Measurements from ENCODE around the gene MVK. TPM values are rescaled to one million over a fixed set of nuclear protein-coding genes. Genes with fewer than 3 reads are reported as not detected.

MVK gene
- total and polyA plus RNA-seq, 4 donors = 22.4 to 62.7 (median 37.2) TPM

GRCh38 chr12:109597795-109598427 is 24.3 kb downstream of the MVK start:
- peaks cover 0 to 7% (median 3%) of the 10 kb centered on the region in 5 donors for H3K4me1 ChIP-seq (ENCODE audit: control insufficient read depth in 5 of 5, insufficient read depth in 5 of 5, low read length in 5 of 5)
- peaks cover 0 to 27% (median 8%) of the 10 kb centered on the region in 4 donors for H3K36me3 ChIP-seq (ENCODE audit: control insufficient read depth in 4 of 4, insufficient read depth in 4 of 4, low read length in 4 of 4)
- peak; percentile 88 for TF ChIP-seq CTCF (IDR thresholded peaks at IDR 0.05; ENCODE audit: control extremely low read depth, extremely low read depth)
- no peaks in the 10 kb centered on the region for H3K9me3 ChIP-seq (ENCODE audit: control insufficient read depth in 4 of 4, insufficient read depth in 3 of 4, low read length in 3 of 4)
- no peak overlapping the region for H3K4me3 ChIP-seq
- no peaks in the 10 kb centered on the region for H3K27me3 ChIP-seq (ENCODE audit: control insufficient read depth in 3 of 3, insufficient read depth in 3 of 3, low read length in 2 of 3)
- DNase-seq (peak; percentile 88 to 90 (median 89)), ATAC-seq (ENCODE audit: insufficient read depth, low FRiP score) (peak; percentile 76)
- H3K27ac ChIP-seq (ENCODE audit: low read depth in 1 of 2, low read length in 1 of 2) = no peak overlapping the region
- 43 to 45% methylated on average over 27 of the region's 27 CpGs for WGBS, 2 donors
- no peak overlapping the region for H3K9ac ChIP-seq (ENCODE audit: insufficient read depth in 1 of 2, low read length in 2 of 2)

GRCh38 chr12:109598428-109598854 is 24.8 kb downstream of the MVK start:
- no peak for ATAC-seq (ENCODE audit: insufficient read depth, low FRiP score)
- H3K4me1 ChIP-seq (ENCODE audit: control insufficient read depth in 5 of 5, insufficient read depth in 5 of 5, low read length in 5 of 5) = peaks cover 0 to 7% (median 3%) of the 10 kb centered on the region in 5 donors
- no peak for DNase-seq
- 82 to 91% methylated on average over 11 of the region's 11 CpGs for WGBS, 2 donors
- H3K9ac ChIP-seq (ENCODE audit: insufficient read depth in 1 of 2, low read length in 2 of 2) = no peak overlapping the region
- H3K9me3 ChIP-seq (ENCODE audit: control insufficient read depth in 4 of 4, insufficient read depth in 3 of 4, low read length in 3 of 4) = no peaks in the 10 kb centered on the region
- no peak overlapping the region for H3K27ac ChIP-seq (ENCODE audit: low read depth in 1 of 2, low read length in 1 of 2)
- TF ChIP-seq CTCF (IDR thresholded peaks at IDR 0.05; ENCODE audit: control extremely low read depth, extremely low read depth) = no peak
- peaks cover 0 to 24% (median 7%) of the 10 kb centered on the region in 4 donors for H3K36me3 ChIP-seq (ENCODE audit: control insufficient read depth in 4 of 4, insufficient read depth in 4 of 4, low read length in 4 of 4)
- H3K4me3 ChIP-seq = no peak overlapping the region
- H3K27me3 ChIP-seq (ENCODE audit: control insufficient read depth in 3 of 3, insufficient read depth in 3 of 3, low read length in 2 of 3) = no peaks in the 10 kb centered on the region

GRCh38 chr12:109599087-109599486 is 25.5 kb downstream of the MVK start:
- TF ChIP-seq CTCF (IDR thresholded peaks at IDR 0.05; ENCODE audit: control extremely low read depth, extremely low read depth) = no peak
- Histone ChIP-seq H3K36me3 (ENCODE audit: control insufficient read depth in 4 of 4, insufficient read depth in 4 of 4, low read length in 4 of 4) (peaks cover 0 to 22% (median 5%) of the 10 kb centered on the region in 4 donors), H3K9ac (ENCODE audit: insufficient read depth in 1 of 2, low read length in 2 of 2) (no peak overlapping the region), H3K27ac (ENCODE audit: low read depth in 1 of 2, low read length in 1 of 2) (no peak overlapping the region), H3K4me3 (no peak overlapping the region), H3K4me1 (ENCODE audit: control insufficient read depth in 5 of 5, insufficient read depth in 5 of 5, low read length in 5 of 5) (peaks cover 0 to 7% (median 3%) of the 10 kb centered on the region in 5 donors), H3K27me3 (ENCODE audit: control insufficient read depth in 3 of 3, insufficient read depth in 3 of 3, low read length in 2 of 3) (no peaks in the 10 kb centered on the region), H3K9me3 (ENCODE audit: control insufficient read depth in 4 of 4, insufficient read depth in 3 of 4, low read length in 3 of 4) (no peaks in the 10 kb centered on the region)
- DNase-seq = no peak
- WGBS, 2 donors = 86 to 87% methylated on average over 7 of the region's 7 CpGs
- ATAC-seq (ENCODE audit: insufficient read depth, low FRiP score) = no peak
